CD8-positive, alpha-beta memory T cell (primary cell): ENCODE results near the gene RNF103. TPM values are rescaled to one million over a fixed set of nuclear protein-coding genes. Genes with fewer than 3 reads are reported as not detected.
"Not testable (repeated sequence)": the region's sequence is repeated elsewhere in the genome, so short reads cannot be mapped to it uniquely, and the experiment has no call there.

Experiments used
- CTCF ChIA-PET: fragments of 350-600 bp; sonication (Branson Sonifier 250); formaldehyde crosslinking; loops from one replicate; lab custom pipeline; 2021; ENCODE audit warnings: antibody characterized with exemption; lab: Charles Lee
- POLR2A ChIA-PET: fragments of 350-600 bp; sonication (Branson Sonifier 250); formaldehyde crosslinking; loops from one replicate; lab custom pipeline; 2021; ENCODE audit warnings: antibody characterized with exemption; lab: Charles Lee
- DNase-seq, 5 donors: peaks; one replicate each; pipeline versions ENCODE4 v3.0.0 to v3.0.0-alpha.2; 2020 to 2022; ENCODE audit warnings: mixed read lengths in 1 of 5
- H3K27ac ChIP-seq: one replicate; pipeline ENCODE4 v1.7.0; 2013; ENCODE audit warnings: low read depth, mild to moderate bottlenecking, low read length, moderate library complexity
- H3K27me3 ChIP-seq: 2 replicates; pipeline ENCODE4 v1.7.0; 2013; ENCODE audit warnings: low read length, mild to moderate bottlenecking; ENCODE audit not compliant: insufficient read depth, poor library complexity, severe bottlenecking
- H3K36me3 ChIP-seq: 2 replicates; pipeline ENCODE4 v1.7.0; 2013; ENCODE audit warnings: mild to moderate bottlenecking, low read length, moderate library complexity; ENCODE audit not compliant: insufficient read depth
- H3K4me1 ChIP-seq: 2 replicates; pipeline ENCODE4 v1.7.0; 2013; ENCODE audit warnings: mild to moderate bottlenecking, low read length, moderate library complexity; ENCODE audit not compliant: insufficient read depth
- H3K4me3 ChIP-seq: 2 replicates; pipeline ENCODE4 v1.7.0; 2013; ENCODE audit warnings: mild to moderate bottlenecking, low read length
- H3K9me3 ChIP-seq: 2 replicates; pipeline ENCODE4 v1.7.0; 2013; ENCODE audit warnings: mild to moderate bottlenecking, low read length
- H3K27ac Mint-ChIP-seq, 8 donors: one replicate each; pipeline ENCODE4 v1.8.0; 2020 to 2021; ENCODE audit warnings: mixed read lengths in 8 of 8, mild to moderate bottlenecking in 6 of 8, inconsistent platforms in 3 of 8, moderate library complexity in 3 of 8
- H3K27me3 Mint-ChIP-seq, 2 donors: one replicate each; pipeline ENCODE4 v1.8.0; 2020 to 2021; ENCODE audit warnings: mixed read lengths in 2 of 2, mild to moderate bottlenecking in 1 of 2, moderate library complexity in 1 of 2
- H3K36me3 Mint-ChIP-seq, 3 donors: one replicate each; pipeline ENCODE4 v1.8.0; 2020 to 2021; ENCODE audit warnings: mixed read lengths in 3 of 3, inconsistent platforms in 1 of 3, mild to moderate bottlenecking in 1 of 3
- H3K4me1 Mint-ChIP-seq, 3 donors: one replicate each; pipeline ENCODE4 v1.8.0; 2020 to 2021; ENCODE audit warnings: mixed read lengths in 3 of 3, inconsistent platforms in 1 of 3, mild to moderate bottlenecking in 1 of 3
- H3K4me3 Mint-ChIP-seq, 7 donors: one replicate each; pipeline ENCODE4 v1.8.0; 2020 to 2021; ENCODE audit warnings: mixed read lengths in 7 of 7, mild to moderate bottlenecking in 6 of 7, moderate library complexity in 4 of 7, inconsistent platforms in 2 of 7
- H3K9me3 Mint-ChIP-seq, 5 donors: one replicate each; pipeline ENCODE4 v1.8.0; 2020 to 2022; ENCODE audit warnings: mixed read lengths in 5 of 5, mild to moderate bottlenecking in 3 of 5, moderate library complexity in 2 of 5, inconsistent platforms in 1 of 5
- polyA plus RNA-seq: library from polyadenylated mRNA; unstranded; fragments of 300-500 nt; fragmentation: Illumina TruSeq; gene quantifications from one replicate; pipeline ENCODE4 v1.2.3, GENCODE V29; 2021
- total RNA-seq, 2 experiments: library from RNA; stranded (reverse); gene quantifications; one replicate each; pipeline ENCODE4 v1.2.3, GENCODE V29; 2021

Gene RNF103
- total and polyA plus RNA-seq, 3 experiments from 2014 or later = 4.8 to 14.6 (median 14.6) TPM

- Histone ChIP-seq H3K4me1 (no peaks in the 10 kb centered on the region), H3K27ac (no peak overlapping the region), H3K27me3 (no peaks in the 10 kb centered on the region), H3K36me3 (no peaks in the 10 kb centered on the region), H3K9me3 (no peaks in the 10 kb centered on the region), H3K4me3 (no peak overlapping the region)
- Mint-ChIP-seq H3K27me3 (no peaks in the 10 kb centered on the region), H3K4me3 (no peak overlapping the region), H3K36me3 (peaks cover 11 to 76% (median 33%) of the 10 kb centered on the region in 3 donors), H3K9me3 (no peaks in the 10 kb centered on the region), H3K27ac (peak overlapping the region in 6 of 8 donors; percentile 2 to 85 (median 34)), H3K4me1 (peaks cover 22 to 40% (median 28%) of the 10 kb centered on the region in 3 donors)
- POLR2A ChIA-PET = no interaction called here
- DNase-seq = no peak
- CTCF ChIA-PET = no interaction called here
Measured at GRCh38 chr2:86608832-86609410, 14.7 kb downstream of the RNF103 start.

DNA sequence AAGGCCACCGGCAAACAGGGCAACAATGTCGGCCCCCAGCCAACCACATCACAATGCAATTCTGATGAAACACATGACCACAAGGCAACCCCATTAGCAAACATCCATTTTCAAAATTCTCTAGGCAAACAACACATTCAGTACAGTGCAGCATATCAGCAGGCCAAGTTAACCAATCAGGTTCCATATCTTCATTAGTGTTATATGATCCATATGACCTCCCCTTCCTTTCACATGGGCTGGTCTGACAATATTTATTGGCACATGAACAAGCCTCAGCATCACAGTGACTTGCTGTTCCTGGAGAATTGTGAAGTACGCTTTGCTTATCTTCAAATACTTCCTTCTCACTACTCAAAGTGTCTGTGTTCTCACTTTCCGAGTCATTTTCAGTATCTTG is 19.8 kb downstream of the RNF103 start:
- no peaks in the 10 kb centered on the region for H3K27me3 ChIP-seq
- H3K9me3 ChIP-seq = no peaks in the 10 kb centered on the region
- POLR2A ChIA-PET = no interaction called here
- no peaks in the 10 kb centered on the region for H3K36me3 ChIP-seq
- DNase-seq = no peak
- peaks cover 9 to 17% (median 10%) of the 10 kb centered on the region in 3 donors for H3K4me1 Mint-ChIP-seq
- no peaks in the 10 kb centered on the region for H3K4me1 ChIP-seq
- peak overlapping the region in 1 of 8 donors; percentile 21 for H3K27ac Mint-ChIP-seq
- no peaks in the 10 kb centered on the region for H3K27me3 Mint-ChIP-seq
- no peak overlapping the region for H3K4me3 Mint-ChIP-seq
- no peak overlapping the region for H3K4me3 ChIP-seq
- no peaks in the 10 kb centered on the region for H3K9me3 Mint-ChIP-seq
- peaks cover 6 to 48% (median 22%) of the 10 kb centered on the region in 3 donors for H3K36me3 Mint-ChIP-seq
- CTCF ChIA-PET = no interaction called here
- H3K27ac ChIP-seq = no peak overlapping the region

DNA sequence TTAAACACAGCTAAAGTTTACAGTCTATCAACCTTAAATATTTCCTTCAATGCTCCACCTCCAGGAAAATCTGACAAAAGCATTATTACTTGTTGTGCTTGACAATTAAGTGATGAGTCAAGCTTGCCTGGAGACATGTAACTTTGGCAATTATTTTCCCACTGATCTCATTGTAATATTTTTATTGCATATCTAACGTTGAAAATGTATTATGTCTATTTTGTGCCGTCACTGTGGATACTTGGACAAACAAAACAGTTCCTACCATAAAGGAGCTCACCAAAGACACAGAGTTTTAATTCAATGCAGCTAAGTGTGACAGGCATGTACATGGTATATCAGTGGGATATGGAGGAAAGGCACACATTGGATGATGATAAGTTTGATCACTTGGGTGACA is 24.7 kb downstream of the RNF103 start:
- no peaks in the 10 kb centered on the region for H3K36me3 ChIP-seq
- no peak overlapping the region for H3K27ac ChIP-seq
- no peak overlapping the region for H3K4me3 ChIP-seq
- Mint-ChIP-seq H3K27me3 (peaks cover 2 to 7% of the 10 kb centered on the region in 2 donors), H3K36me3 (peaks cover 0 to 12% (median 7%) of the 10 kb centered on the region in 3 donors), H3K9me3 (no peaks in the 10 kb centered on the region), H3K4me1 (peaks cover 0 to 2% (median 0%) of the 10 kb centered on the region in 3 donors), H3K27ac (peak overlapping the region in 1 of 8 donors; percentile 19), H3K4me3 (no peak overlapping the region)
- H3K9me3 ChIP-seq = no peaks in the 10 kb centered on the region
- ChIA-PET CTCF (interaction anchor here (0.8 kb wide), 1 partner anchor 24 kb away, joined by 3 read pairs; no protein-coding TSS in a partner anchor), POLR2A (no interaction called here)
- no peaks in the 10 kb centered on the region for H3K27me3 ChIP-seq
- DNase-seq = no peak
- no peaks in the 10 kb centered on the region for H3K4me1 ChIP-seq

- H3K27me3 ChIP-seq = no peaks in the 10 kb centered on the region
- Mint-ChIP-seq H3K4me3 (no peak overlapping the region), H3K27ac (no peak overlapping the region), H3K9me3 (peaks cover 0 to 2% (median 0%) of the 10 kb centered on the region in 5 donors), H3K27me3 (peaks cover 10 to 33% of the 10 kb centered on the region in 2 donors), H3K4me1 (no peaks in the 10 kb centered on the region), H3K36me3 (peaks cover 0 to 6% (median 0%) of the 10 kb centered on the region in 3 donors)
- CTCF ChIA-PET = no interaction called here
- POLR2A ChIA-PET = no interaction called here
- H3K4me1 ChIP-seq = no peaks in the 10 kb centered on the region
- H3K4me3 ChIP-seq = no peak overlapping the region
- no peaks in the 10 kb centered on the region for H3K9me3 ChIP-seq
- no peak overlapping the region for H3K27ac ChIP-seq
- no peaks in the 10 kb centered on the region for H3K36me3 ChIP-seq
- DNase-seq = no peak
Measured at GRCh38 chr2:86596118-86596517, 27.5 kb downstream of the RNF103 start.

GRCh38 chr2:86593266-86593665 is 30.4 kb downstream of the RNF103 start:
- Histone ChIP-seq H3K9me3 (no peaks in the 10 kb centered on the region), H3K27ac (no peak overlapping the region), H3K4me1 (no peaks in the 10 kb centered on the region), H3K4me3 (no peak overlapping the region), H3K36me3 (no peaks in the 10 kb centered on the region), H3K27me3 (no peaks in the 10 kb centered on the region)
- peaks cover 0 to 10% (median 2%) of the 10 kb centered on the region in 3 donors for H3K36me3 Mint-ChIP-seq
- no peak overlapping the region for H3K4me3 Mint-ChIP-seq
- H3K27me3 Mint-ChIP-seq = peaks cover 20 to 46% of the 10 kb centered on the region in 2 donors
- H3K27ac Mint-ChIP-seq = no peak overlapping the region
- CTCF ChIA-PET = no interaction called here
- H3K4me1 Mint-ChIP-seq = no peaks in the 10 kb centered on the region
- POLR2A ChIA-PET = no interaction called here
- peaks cover 0 to 9% (median 3%) of the 10 kb centered on the region in 5 donors for H3K9me3 Mint-ChIP-seq
- no peak for DNase-seq

- no peak overlapping the region for H3K27ac ChIP-seq
- H3K4me1 Mint-ChIP-seq = no peaks in the 10 kb centered on the region
- POLR2A ChIA-PET = no interaction called here
- peaks cover 0 to 10% (median 2%) of the 10 kb centered on the region in 3 donors for H3K36me3 Mint-ChIP-seq
- CTCF ChIA-PET = no interaction called here
- no peak overlapping the region for H3K27ac Mint-ChIP-seq
- H3K4me1 ChIP-seq = no peaks in the 10 kb centered on the region
- H3K9me3 Mint-ChIP-seq = peaks cover 0 to 9% (median 3%) of the 10 kb centered on the region in 5 donors
- no peak overlapping the region for H3K4me3 Mint-ChIP-seq
- DNase-seq = no peak
- H3K27me3 Mint-ChIP-seq = peaks cover 20 to 46% of the 10 kb centered on the region in 2 donors
- H3K4me3 ChIP-seq = no peak overlapping the region
- H3K36me3 ChIP-seq = no peaks in the 10 kb centered on the region
- no peaks in the 10 kb centered on the region for H3K9me3 ChIP-seq
- no peaks in the 10 kb centered on the region for H3K27me3 ChIP-seq
Measured at GRCh38 chr2:86592547-86593230, 31.0 kb downstream of the RNF103 start.

GRCh38 chr2:86589701-86590100 is 34.0 kb downstream of the RNF103 start:
- H3K27ac ChIP-seq, H3K4me3 ChIP-seq, DNase-seq, H3K4me3 Mint-ChIP-seq, H3K9me3 Mint-ChIP-seq, POLR2A ChIA-PET, H3K4me1 ChIP-seq, H3K27me3 ChIP-seq, H3K4me1 Mint-ChIP-seq, H3K9me3 ChIP-seq, H3K36me3 ChIP-seq, H3K27ac Mint-ChIP-seq, CTCF ChIA-PET: not testable (repeated sequence)
- H3K27me3 Mint-ChIP-seq = peaks cover 20 to 45% of the 10 kb centered on the region in 2 donors
- H3K36me3 Mint-ChIP-seq = peaks cover 0 to 10% (median 2%) of the 10 kb centered on the region in 3 donors
